GM12891 (cell line): ENCODE results near the gene MAP2K2.

ENCODE experiments used
- PAX5 ChIP-seq: IDR thresholded peaks from 2 replicates; pipeline ENCODE4 v1.6.1; 2011; ENCODE audit warnings: low read length, moderate library complexity, mild to moderate bottlenecking; ENCODE audit not compliant: insufficient read depth, severe bottlenecking
- POLR2A ChIP-seq: IDR thresholded peaks from 2 replicates; pipeline ENCODE4 v1.6.1; 2011; ENCODE audit warnings: low read depth, low read length, control low read depth
- POLR2AphosphoS5 ChIP-seq: IDR thresholded peaks from 2 replicates; pipeline ENCODE4 v1.6.1; 2011; ENCODE audit warnings: low read depth, low read length, control low read depth
- POU2F2 ChIP-seq: IDR thresholded peaks from 2 replicates; pipeline ENCODE4 v1.6.1; 2011; ENCODE audit warnings: low read depth, mild to moderate bottlenecking, control low read depth, low read length, moderate library complexity

DNA sequence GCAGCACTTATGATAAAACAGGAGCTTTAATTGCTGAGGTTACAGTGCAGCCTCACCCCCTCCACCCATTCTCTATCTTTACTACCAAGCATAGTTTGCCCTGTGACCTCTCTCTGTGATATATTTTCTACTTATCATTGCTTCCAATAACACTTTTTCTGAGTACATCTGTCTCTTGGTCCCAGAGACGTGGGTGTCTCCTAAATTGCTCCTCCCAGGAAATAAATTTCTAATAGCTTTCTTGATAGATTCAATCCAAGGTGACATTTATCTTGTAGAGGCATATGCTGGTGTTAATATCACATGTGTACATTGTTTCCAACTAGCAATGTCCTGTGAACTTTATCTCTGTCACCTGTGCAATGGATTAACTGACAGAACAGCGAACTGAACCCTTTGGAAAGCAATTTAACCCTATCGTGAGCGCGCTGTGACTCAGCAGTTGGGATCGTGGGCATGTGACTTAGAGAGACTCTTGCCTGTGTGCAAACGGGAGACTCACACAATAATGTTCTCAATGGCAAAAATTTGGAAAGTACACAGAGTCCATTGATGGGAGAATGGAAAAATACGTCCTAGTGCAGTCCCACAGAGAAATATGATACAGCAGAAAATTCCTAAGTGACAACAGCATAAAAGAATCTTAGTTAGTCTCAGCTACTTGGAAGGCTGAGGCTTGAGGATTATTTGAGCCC is 7.0 kb upstream of the MAP2K2 start:
- TF ChIP-seq POLR2A (no peak), POLR2AphosphoS5 (no peak), PAX5 (no peak), POU2F2 (no peak)
